ENCODE data around the gene CTNND2. TPM values are rescaled to one million over a fixed set of nuclear protein-coding genes. Genes with fewer than 3 reads are reported as not detected.

Gene CTNND2
- polyA plus RNA-seq, 1 donor from 2014 or later = 67.0 TPM

DNA sequence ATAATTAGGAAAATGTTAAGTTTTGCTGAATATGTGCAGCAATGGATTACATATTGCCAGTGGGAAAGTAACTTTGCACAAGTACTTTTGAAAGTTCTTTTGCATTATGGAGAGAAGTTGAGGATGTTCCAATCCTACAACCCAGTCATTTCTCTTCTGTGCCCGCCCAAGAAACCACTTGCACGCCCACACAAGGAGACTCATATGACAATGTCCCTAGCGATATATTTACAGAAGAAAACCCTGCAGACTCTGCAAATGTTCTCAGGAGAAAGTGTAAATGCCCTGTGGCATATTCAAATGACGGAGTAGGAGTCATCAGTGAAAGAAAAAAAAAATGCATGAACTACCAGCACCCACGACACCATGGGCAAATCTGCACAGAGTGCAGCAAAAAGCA, 356.5 kb downstream of the CTNND2 start:
- no peaks in the 10 kb centered on the region for H3K9me2 ChIP-seq (ENCODE audit: insufficient read depth, low read length)
- no peak overlapping the region for H3K4me2 ChIP-seq (ENCODE audit: low read length)
- H2AFZ ChIP-seq (ENCODE audit: low read depth, low read length) = no peak overlapping the region
- H3K4me3 ChIP-seq (ENCODE audit: low read length) = no peak overlapping the region
- H3F3A ChIP-seq (ENCODE audit: insufficient read depth, low read length, poor library complexity, severe bottlenecking) = no peaks in the 10 kb centered on the region
- H3K9me3 ChIP-seq (ENCODE audit: low read length) = no peaks in the 10 kb centered on the region
- no peaks in the 10 kb centered on the region for H3K79me2 ChIP-seq (replicated peaks; ENCODE audit: insufficient read depth, low read length)
- H3K27me3 ChIP-seq (ENCODE audit: insufficient read depth, low read depth, low read length) = no peaks in the 10 kb centered on the region
- H3K9ac ChIP-seq (ENCODE audit: low read length) = no peak overlapping the region
- H3K27ac ChIP-seq (ENCODE audit: low read length) = no peak overlapping the region
- H4K20me1 ChIP-seq (ENCODE audit: insufficient read depth) = no peaks in the 10 kb centered on the region
- TF ChIP-seq EZH2 (IDR thresholded peaks at IDR 0.05; ENCODE audit: borderline replicate concordance, insufficient read depth, low read length, poor library complexity, severe bottlenecking) (no peak), SMC3 (conservative IDR thresholded peaks at IDR 0.05; ENCODE audit: poor library complexity) (no peak), TAF1 (IDR thresholded peaks at IDR 0.05; ENCODE audit: low read depth) (no peak), MXI1 (conservative IDR thresholded peaks at IDR 0.05; ENCODE audit: poor library complexity, severe bottlenecking) (no peak), EP300 (conservative IDR thresholded peaks at IDR 0.05; ENCODE audit: poor library complexity, severe bottlenecking) (no peak), POLR2AphosphoS5 (IDR thresholded peaks at IDR 0.05) (no peak), RAD21 (conservative IDR thresholded peaks at IDR 0.05) (no peak)
- TF ChIP-seq, protein P1, sequence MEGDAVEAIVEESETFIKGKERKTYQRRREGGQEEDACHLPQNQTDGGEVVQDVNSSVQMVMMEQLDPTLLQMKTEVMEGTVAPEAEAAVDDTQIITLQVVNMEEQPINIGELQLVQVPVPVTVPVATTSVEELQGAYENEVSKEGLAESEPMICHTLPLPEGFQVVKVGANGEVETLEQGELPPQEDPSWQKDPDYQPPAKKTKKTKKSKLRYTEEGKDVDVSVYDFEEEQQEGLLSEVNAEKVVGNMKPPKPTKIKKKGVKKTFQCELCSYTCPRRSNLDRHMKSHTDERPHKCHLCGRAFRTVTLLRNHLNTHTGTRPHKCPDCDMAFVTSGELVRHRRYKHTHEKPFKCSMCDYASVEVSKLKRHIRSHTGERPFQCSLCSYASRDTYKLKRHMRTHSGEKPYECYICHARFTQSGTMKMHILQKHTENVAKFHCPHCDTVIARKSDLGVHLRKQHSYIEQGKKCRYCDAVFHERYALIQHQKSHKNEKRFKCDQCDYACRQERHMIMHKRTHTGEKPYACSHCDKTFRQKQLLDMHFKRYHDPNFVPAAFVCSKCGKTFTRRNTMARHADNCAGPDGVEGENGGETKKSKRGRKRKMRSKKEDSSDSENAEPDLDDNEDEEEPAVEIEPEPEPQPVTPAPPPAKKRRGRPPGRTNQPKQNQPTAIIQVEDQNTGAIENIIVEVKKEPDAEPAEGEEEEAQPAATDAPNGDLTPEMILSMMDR (IDR thresholded peaks at IDR 0.05; ENCODE audit: poor library complexity, severe bottlenecking) = no peak
- TF ChIP-seq, protein P2, sequence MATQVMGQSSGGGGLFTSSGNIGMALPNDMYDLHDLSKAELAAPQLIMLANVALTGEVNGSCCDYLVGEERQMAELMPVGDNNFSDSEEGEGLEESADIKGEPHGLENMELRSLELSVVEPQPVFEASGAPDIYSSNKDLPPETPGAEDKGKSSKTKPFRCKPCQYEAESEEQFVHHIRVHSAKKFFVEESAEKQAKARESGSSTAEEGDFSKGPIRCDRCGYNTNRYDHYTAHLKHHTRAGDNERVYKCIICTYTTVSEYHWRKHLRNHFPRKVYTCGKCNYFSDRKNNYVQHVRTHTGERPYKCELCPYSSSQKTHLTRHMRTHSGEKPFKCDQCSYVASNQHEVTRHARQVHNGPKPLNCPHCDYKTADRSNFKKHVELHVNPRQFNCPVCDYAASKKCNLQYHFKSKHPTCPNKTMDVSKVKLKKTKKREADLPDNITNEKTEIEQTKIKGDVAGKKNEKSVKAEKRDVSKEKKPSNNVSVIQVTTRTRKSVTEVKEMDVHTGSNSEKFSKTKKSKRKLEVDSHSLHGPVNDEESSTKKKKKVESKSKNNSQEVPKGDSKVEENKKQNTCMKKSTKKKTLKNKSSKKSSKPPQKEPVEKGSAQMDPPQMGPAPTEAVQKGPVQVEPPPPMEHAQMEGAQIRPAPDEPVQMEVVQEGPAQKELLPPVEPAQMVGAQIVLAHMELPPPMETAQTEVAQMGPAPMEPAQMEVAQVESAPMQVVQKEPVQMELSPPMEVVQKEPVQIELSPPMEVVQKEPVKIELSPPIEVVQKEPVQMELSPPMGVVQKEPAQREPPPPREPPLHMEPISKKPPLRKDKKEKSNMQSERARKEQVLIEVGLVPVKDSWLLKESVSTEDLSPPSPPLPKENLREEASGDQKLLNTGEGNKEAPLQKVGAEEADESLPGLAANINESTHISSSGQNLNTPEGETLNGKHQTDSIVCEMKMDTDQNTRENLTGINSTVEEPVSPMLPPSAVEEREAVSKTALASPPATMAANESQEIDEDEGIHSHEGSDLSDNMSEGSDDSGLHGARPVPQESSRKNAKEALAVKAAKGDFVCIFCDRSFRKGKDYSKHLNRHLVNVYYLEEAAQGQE (IDR thresholded peaks at IDR 0.05; ENCODE audit: borderline replicate concordance) = no peak
- H3K36me3 ChIP-seq (ENCODE audit: insufficient read depth, low read length) = no peaks in the 10 kb centered on the region

DNA sequence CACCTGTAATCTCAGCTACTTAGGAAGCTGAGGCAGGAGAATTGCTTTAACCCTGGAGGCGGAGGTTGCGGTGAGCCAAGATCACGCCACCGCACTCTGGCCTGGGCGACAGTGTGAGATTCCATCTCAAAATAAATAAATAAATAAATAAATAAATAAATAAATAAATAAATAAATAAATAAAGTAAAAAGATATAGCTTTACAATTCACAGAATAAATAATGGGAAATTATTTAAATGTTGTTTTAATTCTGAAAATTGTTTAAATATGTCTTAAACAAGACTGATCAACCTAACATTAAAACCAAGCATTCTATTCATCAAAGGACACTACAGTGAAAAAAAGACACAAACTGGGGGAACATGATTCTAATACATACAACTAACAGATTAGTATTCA, 357.1 kb downstream of the CTNND2 start:
- no peak overlapping the region for H3K27ac ChIP-seq (ENCODE audit: low read length)

More for the DNA sequence above, 357.1 kb downstream of the CTNND2 start:
- H3K4me2 ChIP-seq (ENCODE audit: low read length) = no peak overlapping the region
- TF ChIP-seq, protein P1 (IDR thresholded peaks at IDR 0.05; ENCODE audit: poor library complexity, severe bottlenecking) = no peak
- TF ChIP-seq POLR2AphosphoS5 (IDR thresholded peaks at IDR 0.05) = no peak
- no peak for TF ChIP-seq RAD21 (conservative IDR thresholded peaks at IDR 0.05)
- TF ChIP-seq, protein P2 (IDR thresholded peaks at IDR 0.05; ENCODE audit: borderline replicate concordance) = no peak
- no peak for TF ChIP-seq EZH2 (IDR thresholded peaks at IDR 0.05; ENCODE audit: borderline replicate concordance, insufficient read depth, low read length, poor library complexity, severe bottlenecking)
- no peak for TF ChIP-seq EP300 (conservative IDR thresholded peaks at IDR 0.05; ENCODE audit: poor library complexity, severe bottlenecking)
- TF ChIP-seq SMC3 (conservative IDR thresholded peaks at IDR 0.05; ENCODE audit: poor library complexity) = no peak
- TF ChIP-seq TAF1 (IDR thresholded peaks at IDR 0.05; ENCODE audit: low read depth) = no peak
- TF ChIP-seq MXI1 (conservative IDR thresholded peaks at IDR 0.05; ENCODE audit: poor library complexity, severe bottlenecking) = no peak
- no peaks in the 10 kb centered on the region for H3K9me3 ChIP-seq (ENCODE audit: low read length)
- H3K4me3 ChIP-seq (ENCODE audit: low read length) = no peak overlapping the region
- no peaks in the 10 kb centered on the region for H3K27me3 ChIP-seq (ENCODE audit: insufficient read depth, low read depth, low read length)
- no peaks in the 10 kb centered on the region for H3K36me3 ChIP-seq (ENCODE audit: insufficient read depth, low read length)
- no peaks in the 10 kb centered on the region for H4K20me1 ChIP-seq (ENCODE audit: insufficient read depth)
- no peak overlapping the region for H2AFZ ChIP-seq (ENCODE audit: low read depth, low read length)
- H3K9ac ChIP-seq (ENCODE audit: low read length) = no peak overlapping the region
- H3K9me2 ChIP-seq (ENCODE audit: insufficient read depth, low read length) = no peaks in the 10 kb centered on the region
- H3F3A ChIP-seq (ENCODE audit: insufficient read depth, low read length, poor library complexity, severe bottlenecking) = no peaks in the 10 kb centered on the region
- H3K79me2 ChIP-seq (replicated peaks; ENCODE audit: insufficient read depth, low read length) = no peaks in the 10 kb centered on the region
